K562 (cell line): ENCODE data around the gene FSTL4. TPM values are rescaled to one million over a fixed set of nuclear protein-coding genes. Genes with fewer than 3 reads are reported as not detected.

Source experiments
- ATAC-seq: fragments of 200-7000 bp; cut with Tn5 transposase; 3 replicates; pipeline ENCODE4 v1.9.1; 2020; ENCODE audit warnings: moderate library complexity
- BruUV-seq: library from RNA; stranded (reverse); fragments of 400-500 nt; replicated peaks from 2 replicates; lab custom pipeline; 2021; lab: Mats Ljungman, UMichigan
- CTCF ChIA-PET: fragments of 300-600 bp; formaldehyde crosslinking; extraction: SDS; loops from one replicate; lab custom pipeline; 2021; ENCODE audit warnings: low intra/inter-chr PET ratio; lab: Yijun Ruan, JAX
- POLR2A ChIA-PET: fragments of 300-600, 350-650 bp; sonication (Branson Sonifier 250); formaldehyde crosslinking; extraction: SDS; loops from one replicate; lab custom pipeline; 2021; ENCODE audit warnings: antibody characterized with exemption, inconsistent platforms; lab: Yijun Ruan, JAX
- DNase-seq, 4 experiments: peaks; one replicate each; pipeline versions ENCODE4 v3.0.0 to v3.0.0-alpha.2; 2011 to 2018; ENCODE audit warnings: low spot score in 3 of 4, mixed read lengths in 3 of 4; ENCODE audit errors: extremely low read depth in 1 of 4
- FAIRE-seq: peaks from 2 replicates; lab custom pipeline; 2011; peaks lifted over from hg19 to GRCh38; lab: Jason Lieb, UNC
- H2AFZ ChIP-seq: 2 replicates; pipeline ENCODE4 v1.6.0; 2011; ENCODE audit warnings: low read depth, low read length, control low read depth, inconsistent platforms
- H3K27ac ChIP-seq: fragments of 200-600 bp; 3 replicates; pipeline ENCODE4 v1.8.0; 2011; ENCODE audit warnings: low read depth, mild to moderate bottlenecking, control low read depth, inconsistent platforms, low read length, moderate library complexity, mixed read lengths; ENCODE audit errors: extremely low read depth
- H3K27me3 ChIP-seq, 2 experiments: fragments of 300-600 bp in 1 of 2; 2 replicates in 1 of 2; 3 replicates in 1 of 2; pipeline versions ENCODE4 v1.6.0 to v1.8.0; 2011; ENCODE audit warnings: inconsistent platforms in 2 of 2, low read length in 2 of 2, mild to moderate bottlenecking in 1 of 2, mixed read lengths in 1 of 2, moderate library complexity in 1 of 2; ENCODE audit not compliant: control insufficient read depth in 2 of 2, insufficient read depth in 2 of 2
- H3K36me3 ChIP-seq: fragments of 300-600 bp; 3 replicates; pipeline ENCODE4 v1.8.0; 2011; ENCODE audit warnings: mild to moderate bottlenecking, low read length, inconsistent platforms; ENCODE audit not compliant: control insufficient read depth, insufficient read depth
- H3K4me1 ChIP-seq, 2 experiments: fragments of 200-600 bp in 1 of 2; replicated peaks in 1 of 2; 2 replicates in 1 of 2; 3 replicates in 1 of 2; pipeline versions ENCODE4 v1.5.1 to v1.8.0; 2011; ENCODE audit warnings: inconsistent platforms in 2 of 2, low read length in 2 of 2, mild to moderate bottlenecking in 1 of 2, mixed read lengths in 1 of 2, moderate library complexity in 1 of 2; ENCODE audit not compliant: control insufficient read depth in 2 of 2, insufficient read depth in 2 of 2
- H3K4me2 ChIP-seq: 2 replicates; pipeline ENCODE4 v1.6.1; 2011; ENCODE audit warnings: low read length, control low read depth, inconsistent platforms, mixed read lengths; ENCODE audit not compliant: insufficient read depth
- H3K4me3 ChIP-seq: fragments of 200-600 bp; sonication (generic), shearing (Covaris generic); 2 replicates; pipeline ENCODE4 v1.5.1; 2016; ENCODE audit warnings: control low read depth, inconsistent platforms
- H3K79me2 ChIP-seq: fragments of 200-600 bp; 3 replicates; pipeline ENCODE4 v1.8.0; 2011; ENCODE audit warnings: low read length, inconsistent platforms; ENCODE audit not compliant: control insufficient read depth, insufficient read depth
- H3K9ac ChIP-seq, 2 experiments: 2 replicates each; pipeline versions ENCODE4 v1.6.0 to v1.6.1; 2011; ENCODE audit warnings: low read depth in 2 of 2, low read length in 2 of 2, control low read depth in 1 of 2, inconsistent platforms in 1 of 2, mild to moderate bottlenecking in 1 of 2, mixed read lengths in 1 of 2; ENCODE audit not compliant: insufficient read depth in 1 of 2
- H3K9me1 ChIP-seq: one replicate; pipeline ENCODE4 v1.6.0; 2011; ENCODE audit warnings: inconsistent platforms, mild to moderate bottlenecking, low read length, moderate library complexity; ENCODE audit not compliant: control insufficient read depth, insufficient read depth
- H3K9me3 ChIP-seq: replicated peaks from 2 replicates; pipeline ENCODE4 v1.5.1; 2011; ENCODE audit warnings: low read depth, low read length, inconsistent platforms; ENCODE audit not compliant: control insufficient read depth, insufficient read depth
- H4K20me1 ChIP-seq: replicated peaks from 2 replicates; pipeline ENCODE4 v1.6.1; 2011; ENCODE audit warnings: low read length, inconsistent platforms, mixed read lengths; ENCODE audit not compliant: control insufficient read depth, insufficient read depth
- ARID4B ChIP-seq: sonication (generic); formaldehyde crosslinking; IDR thresholded peaks from 2 replicates; pipeline ENCODE4 v1.8.0; 2022; ENCODE audit warnings: mild to moderate bottlenecking, missing genetic modification reagents
- CBX3 ChIP-seq, 2 experiments: IDR thresholded peaks; 1 replicate in 1 of 2; 2 replicates in 1 of 2; pipeline ENCODE4 v1.6.1; 2012; ENCODE audit warnings: inconsistent platforms in 2 of 2, low read length in 2 of 2, borderline replicate concordance in 1 of 2, control low read depth in 1 of 2
- ESRRB ChIP-seq: fragments of 250-450 bp; sonication (Bioruptor Pico); IDR thresholded peaks from 2 replicates; pipeline ENCODE4 v1.5.0; 2020; ENCODE audit warnings: mild to moderate bottlenecking, moderate library complexity, borderline replicate concordance
- ETV1 ChIP-seq: fragments of 450-650 bp; conservative IDR thresholded peaks from 2 replicates; pipeline ENCODE4 v1.6.1; 2016; ENCODE audit warnings: missing genetic modification characterization, control low read depth, low read depth, missing compliant biosample characterization
- ILK ChIP-seq: fragments of 450-650 bp; IDR thresholded peaks from 2 replicates; pipeline ENCODE4 v1.6.1; 2016; ENCODE audit warnings: missing genetic modification characterization, low read depth, mild to moderate bottlenecking, missing compliant biosample characterization, moderate library complexity, borderline replicate concordance
- MECOM ChIP-seq: fragments of 250-450 bp; sonication (Bioruptor Pico); IDR thresholded peaks from 2 replicates; pipeline ENCODE4 v1.8.0; 2022; ENCODE audit warnings: inconsistent platforms
- MED1 ChIP-seq: sonication (generic); formaldehyde crosslinking; IDR thresholded peaks from 2 replicates; pipeline ENCODE4 v1.8.1; 2023; ENCODE audit warnings: missing genetic modification reagents, borderline replicate concordance
- MEIS2 ChIP-seq: fragments of 450-650 bp; IDR thresholded peaks from 2 replicates; pipeline ENCODE4 v1.6.1; 2014; ENCODE audit warnings: mild to moderate bottlenecking; ENCODE audit not compliant: partially characterized antibody
- PYGO2 ChIP-seq: fragments of 450-650 bp; IDR thresholded peaks from 2 replicates; pipeline ENCODE4 v1.6.1; 2016; ENCODE audit warnings: mild to moderate bottlenecking, missing genetic modification characterization, moderate library complexity, missing compliant biosample characterization
- SIX5 ChIP-seq, 2 experiments: IDR thresholded peaks; 2 replicates each; pipeline ENCODE4 v1.6.1; 2011; ENCODE audit warnings: low read length in 2 of 2, borderline replicate concordance in 1 of 2, low read depth in 1 of 2, mild to moderate bottlenecking in 1 of 2, moderate library complexity in 1 of 2; ENCODE audit not compliant: insufficient read depth in 1 of 2
- SPI1 ChIP-seq: IDR thresholded peaks from 2 replicates; pipeline ENCODE4 v1.6.1; 2011; ENCODE audit warnings: low read depth, low read length, control low read depth, borderline replicate concordance
- ZBTB34 ChIP-seq: fragments of 250-450 bp; sonication (Bioruptor Pico); IDR thresholded peaks from 2 replicates; pipeline ENCODE4 v1.8.0; 2021; ENCODE audit warnings: mild to moderate bottlenecking, moderate library complexity
- ZFP91 ChIP-seq: sonication (generic); formaldehyde crosslinking; IDR thresholded peaks from 2 replicates; pipeline ENCODE4 v1.8.0; 2022; ENCODE audit warnings: mild to moderate bottlenecking, missing genetic modification reagents
- WGBS: fragments of 100-300 bp; shearing (Covaris generic); methylation state at CpG from one replicate; pipeline ENCODE4 v1.1.6; 2016; ENCODE audit warnings: low coverage, mixed read lengths; ENCODE audit not compliant: insufficient coverage; ENCODE audit errors: missing lambda C conversion rate; 5-methylcytosine and 5-hydroxymethylcytosine counted together
- in situ Hi-C: fragments of 300-500 bp; cut with MboI; formaldehyde crosslinking; loops from 4 replicates; pipeline ENCODE4 v1.15.0; 2018; ENCODE audit warnings: inconsistent platforms, mixed read lengths
- intact Hi-C: fragments of 100-400 bp; cut with micrococcal nuclease; formaldehyde crosslinking; loops from 2 replicates; pipeline ENCODE4 v1.14.2; 2022
- polyA plus RNA-seq, 8 experiments: library from polyadenylated mRNA; depleted of rRNA in 4 of 8; stranded (reverse) in 5 of 8; unstranded in 3 of 8; fragments of >200 nt; fragmentation: Nextera tagmentation in 2 of 8; fragmentation: Illumina TruSeq in 1 of 8; extraction: Ambion mirVana in 2 of 8; extraction: Trizol in 1 of 8; gene quantifications; 2 replicates each; pipeline versions ENCODE4 v1.2.1 to v1.2.3, GENCODE V29; 2011 to 2014; ENCODE audit warnings: inconsistent platforms in 1 of 8, missing spikeins in 1 of 8
- total RNA-seq, 7 experiments: library from RNA; depleted of rRNA in 6 of 7; stranded (reverse); fragments of >200 nt in 6 of 7; fragmentation: Illumina TruSeq in 2 of 7; extraction: Trizol in 2 of 7; gene quantifications; 2 replicates each; pipeline versions ENCODE4 v1.2.1 to v1.2.3, GENCODE V29; 2011 to 2021; ENCODE audit warnings: low replicate concordance in 1 of 7

Gene FSTL4
- total and polyA plus RNA-seq, 9 of the 15 experiments (the other 6 are each of a cell fraction or from before 2014, with no cell fraction given) = 0.08 to 0.18 (median 0.10) TPM; not detected in 5

- Histone ChIP-seq H3K9me3 (no peaks in the 10 kb centered on the region), H3K27ac (no peak overlapping the region), H3K9me1 (no peaks in the 10 kb centered on the region), H2AFZ (no peak overlapping the region), H3K36me3 (no peaks in the 10 kb centered on the region), H3K79me2 (no peaks in the 10 kb centered on the region), H3K4me1 (peaks cover 3 to 14% of the 10 kb centered on the region in 2 experiments; a peak in 3 of 5 replicates), H3K4me2 (no peak overlapping the region), H3K4me3 (no peak overlapping the region), H3K27me3 (peaks cover 5 to 15% of the 10 kb centered on the region in 2 experiments; a peak in 3 of 5 replicates), H3K9ac (no peak overlapping the region), H4K20me1 (no peaks in the 10 kb centered on the region)
- 48% methylated on average over 7 of the region's 7 CpGs for WGBS
- ATAC-seq = no peak
- no TSS peak for BruUV-seq
- ChIA-PET CTCF (no interaction called here), POLR2A (interaction anchor here (0.5 to 1.8 kb wide), 5 partner anchors 16 to 258 kb away, joined by 3 to 8 read pairs (median 4); no protein-coding TSS in a partner anchor)
- no peak for DNase-seq
- in situ Hi-C loops = no loop called here
- intact Hi-C loops = no loop called here
- FAIRE-seq = no peak
- no peak for TF ChIP-seq SIX5 (IDR thresholded peaks at IDR 0.05; ENCODE audit: borderline replicate concordance in 1 of 2, insufficient read depth in 1 of 2, low read depth in 1 of 2, low read length in 2 of 2)
- no peak for TF ChIP-seq ETV1 (tag)
- no peak for TF ChIP-seq ILK (tag)
- TF ChIP-seq ZFP91 = no peak
- no peak for TF ChIP-seq ESRRB (CRISPR knock-in tag)
- TF ChIP-seq MECOM (CRISPR knock-in tag) = no peak
- TF ChIP-seq ARID4B (CRISPR knock-in tag) = no peak
- no peak for TF ChIP-seq ZBTB34 (CRISPR knock-in tag)
- TF ChIP-seq SPI1 = no peak
- TF ChIP-seq PYGO2 (tag) = no peak
- TF ChIP-seq MED1 (CRISPR knock-in tag) = no peak
- no peak for TF ChIP-seq CBX3 (IDR thresholded peaks at IDR 0.05; ENCODE audit: borderline replicate concordance in 1 of 2, low read length in 2 of 2)
- TF ChIP-seq MEIS2 = no peak
These were observed 100.6 kb downstream of the FSTL4 start for GRCh38 chr5:133511653-133512235.
